GOT3 (cell line): ENCODE data around the gene CLDN2.
"Not testable (repeated sequence)": the region's sequence is repeated elsewhere in the genome, so short reads cannot be mapped to it uniquely, and the experiment has no call there.

ENCODE experiments used
- DNase-seq: peaks from one replicate; lab custom pipeline; 2025; ENCODE audit warnings: mixed read lengths; lab: John Stamatoyannopoulos, UW

CLDN2 gene, protein sequence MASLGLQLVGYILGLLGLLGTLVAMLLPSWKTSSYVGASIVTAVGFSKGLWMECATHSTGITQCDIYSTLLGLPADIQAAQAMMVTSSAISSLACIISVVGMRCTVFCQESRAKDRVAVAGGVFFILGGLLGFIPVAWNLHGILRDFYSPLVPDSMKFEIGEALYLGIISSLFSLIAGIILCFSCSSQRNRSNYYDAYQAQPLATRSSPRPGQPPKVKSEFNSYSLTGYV

DNA sequence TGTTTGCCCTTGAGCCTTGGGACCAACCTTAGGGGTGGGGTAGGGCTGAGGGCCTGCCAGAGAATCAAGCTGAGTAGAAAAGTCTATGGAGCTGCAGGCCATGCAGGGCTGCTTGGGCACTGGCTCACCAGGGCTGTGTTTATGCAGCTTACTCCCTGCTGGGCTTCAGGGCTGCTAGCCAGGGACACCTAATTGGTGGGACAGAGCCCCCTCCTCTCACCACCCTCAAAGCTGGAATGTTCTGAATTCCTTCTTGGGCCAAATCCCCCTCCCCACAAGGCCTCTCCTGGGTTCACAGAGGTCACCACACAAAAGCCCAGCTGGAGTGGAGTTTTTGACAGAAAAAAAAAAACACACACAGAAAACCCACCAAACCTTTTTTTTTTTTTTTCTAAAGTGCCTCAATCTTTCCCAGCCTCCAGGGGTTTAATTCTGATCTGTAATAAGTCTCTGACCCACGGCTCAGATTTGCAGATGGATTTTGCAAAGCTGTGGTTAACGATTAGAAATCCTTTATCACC is at the start of gene CLDN2:
Gene CLDN2 (plus strand): TSS at position 471 of the 521 bp plus-strand sequence. CDS start 7,827 bp downstream, outside the sequence.
- no peak for DNase-seq

GRCh38 chrX:106872796-106873195 is 47.4 kb upstream of the CLDN2 start:
- DNase-seq = not testable (repeated sequence)

- no peak for DNase-seq
Measured at GRCh38 chrX:106874075-106874474, 46.1 kb upstream of the CLDN2 start.

GRCh38 chrX:106875151-106875550 is 45.1 kb upstream of the CLDN2 start:
- DNase-seq = no peak

DNA sequence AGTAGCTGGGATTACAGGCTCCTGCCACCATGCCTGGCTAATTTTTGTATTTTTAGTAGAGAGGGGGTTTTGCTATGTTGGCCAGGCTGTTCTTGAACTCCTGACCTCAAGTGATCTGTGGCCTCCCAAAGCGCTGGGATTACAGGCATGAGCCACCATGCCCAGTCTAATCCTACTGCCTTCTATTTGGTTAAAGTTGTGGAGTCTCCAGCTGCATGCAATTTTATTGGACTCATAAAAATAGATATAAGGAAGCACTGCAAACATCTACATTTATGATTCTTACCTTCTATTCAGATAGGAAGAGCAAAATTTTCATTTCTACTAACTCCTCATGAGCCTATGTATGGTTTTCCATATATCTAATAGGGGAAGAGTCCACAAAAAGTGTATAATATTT is 30.7 kb upstream of the CLDN2 start:
- no peak for DNase-seq

- no peak for DNase-seq
Measured at GRCh38 chrX:106891762-106892460, 28.3 kb upstream of the CLDN2 start.

DNA sequence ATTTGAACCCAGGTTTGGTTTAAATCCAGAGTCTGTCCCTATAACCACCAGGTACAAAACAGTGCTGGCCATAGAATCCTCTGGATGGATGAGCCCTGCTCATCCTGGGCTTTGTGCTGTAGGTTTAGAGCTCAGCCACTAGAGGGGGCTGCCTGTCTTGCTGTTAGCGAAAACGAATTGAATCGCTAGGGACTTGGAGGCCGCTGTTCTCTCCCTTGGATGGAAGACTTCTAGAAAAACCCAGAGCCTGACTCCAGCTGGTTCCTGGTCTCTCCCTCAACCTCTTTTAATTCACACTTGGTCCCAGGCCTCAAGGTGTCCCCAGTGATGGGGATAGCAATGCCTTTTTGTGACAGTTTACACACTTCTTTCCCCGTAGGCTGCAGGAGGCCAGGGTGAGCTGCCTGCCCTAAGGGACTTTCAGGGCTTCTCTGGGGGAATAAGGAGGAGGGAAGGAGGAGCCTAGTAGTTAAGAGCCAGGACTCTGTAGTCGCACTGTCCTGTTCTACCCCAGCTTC is 25.8 kb upstream of the CLDN2 start:
- no peak for DNase-seq

DNA sequence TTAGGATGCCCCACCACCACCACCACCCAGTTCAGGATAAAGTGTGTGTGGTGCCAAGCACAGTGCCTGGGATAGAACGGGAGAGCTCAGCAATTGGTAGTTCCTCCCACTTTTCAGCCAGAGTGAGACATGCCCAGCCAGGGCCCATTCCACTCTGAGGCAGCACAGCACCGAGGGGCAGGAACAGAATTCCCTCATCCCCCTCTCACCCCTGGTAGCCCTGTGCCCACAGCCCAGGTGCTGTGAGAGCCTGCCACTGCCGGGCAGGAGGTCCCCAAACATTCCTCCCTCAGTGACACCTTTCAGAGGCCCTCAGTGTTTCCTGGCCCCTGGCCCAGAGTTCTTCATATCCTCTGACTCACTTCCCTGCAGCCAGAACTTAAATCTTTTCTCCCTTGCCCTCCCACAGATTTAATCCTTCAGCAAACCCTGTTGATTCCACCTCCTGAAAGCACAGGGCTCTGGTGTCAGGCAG is 25.2 kb upstream of the CLDN2 start:
- DNase-seq = no peak

GRCh38 chrX:106897259-106897658 is 22.9 kb upstream of the CLDN2 start:
- DNase-seq = no peak

DNA sequence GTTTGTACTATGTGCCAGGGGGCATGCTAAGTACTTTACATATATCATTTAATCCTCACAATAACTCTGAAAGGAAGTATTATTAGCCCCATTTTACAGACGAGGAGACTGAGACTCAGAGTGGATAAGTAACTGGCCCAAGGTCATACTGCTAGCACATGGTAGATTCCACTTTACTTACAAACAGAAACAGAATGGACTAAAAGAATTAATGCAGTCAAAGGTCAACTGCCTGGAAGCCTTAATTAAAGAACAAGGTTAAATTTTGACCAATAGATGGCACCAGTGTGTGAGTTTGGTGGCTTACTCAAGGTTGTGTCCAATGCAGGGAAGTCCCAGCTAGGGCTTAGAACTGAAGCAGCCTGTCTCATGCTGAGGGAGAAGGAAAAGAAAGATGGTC is 21.7 kb upstream of the CLDN2 start:
- DNase-seq = no peak

DNA sequence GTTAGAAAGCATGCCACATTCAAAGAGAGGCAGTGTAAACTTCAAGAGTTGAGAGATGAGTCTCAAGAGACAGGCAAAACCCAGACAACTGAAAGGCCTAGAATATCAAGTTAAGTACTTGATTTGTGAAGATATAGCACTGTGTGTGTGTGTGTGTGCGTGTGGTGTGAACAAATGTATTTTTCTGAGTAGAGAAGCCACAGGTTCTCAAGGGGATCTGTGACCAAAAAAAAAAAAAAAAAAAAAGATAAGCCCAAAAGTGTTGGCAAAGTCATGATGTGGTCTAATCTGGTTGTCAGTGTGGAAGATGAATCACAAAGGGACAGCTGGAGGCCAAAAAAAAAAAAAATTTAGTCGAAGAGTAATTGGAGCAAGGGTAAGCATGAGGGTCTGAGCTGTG is 20.9 kb upstream of the CLDN2 start:
- DNase-seq = no peak

- DNase-seq = no peak
Measured at GRCh38 chrX:106899841-106900240, 20.4 kb upstream of the CLDN2 start.

DNA sequence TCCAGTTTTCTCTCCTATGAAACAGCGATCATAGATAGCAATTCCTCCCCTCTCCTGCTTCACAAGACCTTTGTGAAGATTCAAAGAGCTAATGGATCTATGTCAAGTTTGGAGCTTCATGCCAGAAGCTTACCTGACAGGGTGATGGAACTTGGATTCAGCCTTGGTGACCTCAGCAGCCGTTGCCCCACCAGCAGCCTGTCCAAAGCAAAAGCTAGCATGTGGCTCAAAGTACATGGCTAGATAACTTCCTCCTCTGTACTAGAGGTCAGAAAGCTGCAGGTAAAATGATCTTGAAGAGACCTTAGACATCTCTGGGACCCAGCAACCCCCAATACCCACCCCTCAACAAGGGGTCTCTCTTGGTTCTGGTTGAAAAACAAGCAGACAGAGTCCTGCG is 18.9 kb upstream of the CLDN2 start:
- DNase-seq = no peak

GRCh38 chrX:106901781-106902219 is 18.4 kb upstream of the CLDN2 start:
- DNase-seq = no peak

- DNase-seq = no peak
Measured at GRCh38 chrX:106902684-106903083, 17.5 kb upstream of the CLDN2 start.

DNA sequence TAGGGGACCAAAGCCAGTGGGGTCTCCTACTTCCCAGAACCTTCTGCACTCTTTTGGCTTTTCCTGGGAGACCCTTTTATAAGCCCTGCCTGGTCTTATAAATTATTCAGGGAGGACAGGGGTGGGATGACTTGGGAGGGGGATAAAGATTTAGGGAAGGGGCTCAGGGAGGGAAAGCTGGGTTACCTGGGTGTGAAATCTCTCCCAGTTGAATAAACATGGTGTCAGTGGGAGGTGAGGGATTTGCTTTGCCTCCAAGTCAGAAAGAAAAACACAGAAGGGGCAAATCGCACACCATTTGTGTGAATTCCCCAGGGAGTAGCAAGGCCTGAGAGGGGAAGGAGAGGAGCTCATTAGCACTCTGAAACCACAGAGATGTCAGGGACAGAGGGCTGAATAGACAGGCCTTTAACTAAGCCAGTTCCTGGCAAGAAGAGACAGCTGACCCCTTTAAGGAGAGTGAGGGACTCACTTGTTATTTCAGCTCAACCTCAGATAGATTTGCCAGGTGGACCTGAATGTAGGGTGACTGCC is 16.8 kb upstream of the CLDN2 start, which contains the start of gene RIPPLY1:
Gene RIPPLY1 (minus strand): TSS at position 51 of the 534 bp plus-strand sequence. CDS start 54 bp downstream, outside the sequence.
- no peak for DNase-seq

GRCh38 chrX:106903856-106904528 is 16.2 kb upstream of the CLDN2 start:
- no peak for DNase-seq

DNA sequence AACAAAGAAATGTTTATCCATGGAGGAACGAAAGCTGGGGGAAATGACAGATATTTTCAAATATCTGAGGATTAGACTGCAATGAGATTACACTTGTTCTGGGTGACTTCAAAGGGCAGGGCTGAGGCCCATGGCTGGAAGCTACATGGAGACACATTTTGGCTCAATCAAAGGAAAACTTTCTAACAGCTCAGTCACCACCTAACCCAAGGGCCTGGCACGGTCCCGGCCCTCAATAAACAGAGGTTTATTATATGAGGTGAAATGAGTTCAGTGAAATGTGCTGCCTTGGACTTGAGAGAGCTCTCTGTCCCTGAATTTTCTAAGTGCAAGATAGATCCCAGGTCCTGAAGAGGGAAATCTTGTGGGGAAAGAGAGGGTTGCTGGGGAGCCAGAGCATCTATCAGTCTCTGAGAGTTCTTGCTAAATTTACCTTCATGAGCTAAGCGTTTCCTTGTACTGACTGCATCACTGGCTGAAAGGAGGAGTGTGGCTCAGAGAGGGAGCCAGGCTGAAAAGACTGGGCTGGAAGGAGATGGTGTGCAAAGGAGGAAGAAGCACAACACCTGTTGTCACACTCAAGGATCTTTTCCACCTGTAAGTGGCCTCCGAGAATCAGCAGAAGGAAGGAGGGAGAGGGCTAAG is 15.0 kb upstream of the CLDN2 start:
- DNase-seq = no peak

GRCh38 chrX:106906361-106906760 is 13.8 kb upstream of the CLDN2 start:
- no peak for DNase-seq

- no peak for DNase-seq
Measured at GRCh38 chrX:106912864-106913263, 7.3 kb upstream of the CLDN2 start.

- no peak for DNase-seq
Measured at GRCh38 chrX:106917830-106918500, 2.2 kb upstream of the CLDN2 start.
